K562 (cell line): ENCODE measurements around the gene AMPD3. TPM values are rescaled to one million over a fixed set of nuclear protein-coding genes. Genes with fewer than 3 reads are reported as not detected.

Experiments used
- CEBPG ChIP-seq, 3 experiments: fragments of 200-800 bp in 1 of 3; sonication (Bioruptor generic) in 1 of 3; sonication (generic) in 1 of 3; formaldehyde crosslinking in 1 of 3; IDR thresholded peaks in 2 of 3; conservative IDR thresholded peaks in 1 of 3; 2 replicates each; pipeline versions ENCODE4 v1.6.1 to v1.8.0; 2016 to 2022; ENCODE audit warnings: missing compliant biosample characterization in 2 of 3, missing genetic modification characterization in 2 of 3, mild to moderate bottlenecking in 1 of 3, missing genetic modification reagents in 1 of 3
- FOXA1 ChIP-seq: fragments of 450-650 bp; IDR thresholded peaks from 2 replicates; pipeline ENCODE4 v1.6.1; 2016; ENCODE audit warnings: mild to moderate bottlenecking, borderline replicate concordance
- FOXP1 ChIP-seq: sonication (generic); formaldehyde crosslinking; IDR thresholded peaks from 2 replicates; pipeline ENCODE4 v1.8.0; 2022; ENCODE audit warnings: mild to moderate bottlenecking, missing genetic modification reagents
- JUN ChIP-seq, 2 experiments: sonication (generic) in 1 of 2; formaldehyde crosslinking in 1 of 2; IDR thresholded peaks; 2 replicates each; pipeline versions ENCODE4 v1.6.1 to v1.8.0; 2012 to 2022; ENCODE audit warnings: borderline replicate concordance in 2 of 2, mild to moderate bottlenecking in 2 of 2, improper control_type of control experiment in 1 of 2, low read depth in 1 of 2, low read length in 1 of 2, missing genetic modification reagents in 1 of 2
- KDM5B ChIP-seq: fragments of 200-600 bp; sonication (generic); IDR thresholded peaks from 2 replicates; pipeline ENCODE4 v1.6.1; 2012; ENCODE audit warnings: low read depth, mild to moderate bottlenecking, moderate library complexity, low read length, control low read depth, inconsistent platforms; ENCODE audit not compliant: insufficient replicate concordance
- ZBTB7A ChIP-seq: IDR thresholded peaks from 2 replicates; pipeline ENCODE4 v1.6.1; 2011; ENCODE audit warnings: low read depth, mild to moderate bottlenecking, low read length, moderate library complexity, borderline replicate concordance; ENCODE audit not compliant: control insufficient read depth
- ZSCAN29 ChIP-seq: fragments of 450-650 bp; IDR thresholded peaks from 2 replicates; pipeline ENCODE4 v1.6.1; 2017
- polyA plus RNA-seq, 8 experiments: library from polyadenylated mRNA; depleted of rRNA in 4 of 8; stranded (reverse) in 5 of 8; unstranded in 3 of 8; fragments of >200 nt; fragmentation: Nextera tagmentation in 2 of 8; fragmentation: Illumina TruSeq in 1 of 8; extraction: Ambion mirVana in 2 of 8; extraction: Trizol in 1 of 8; gene quantifications; 2 replicates each; pipeline versions ENCODE4 v1.2.1 to v1.2.3, GENCODE V29; 2011 to 2014; ENCODE audit warnings: inconsistent platforms in 1 of 8, missing spikeins in 1 of 8
- total RNA-seq, 7 experiments: library from RNA; depleted of rRNA in 6 of 7; stranded (reverse); fragments of >200 nt in 6 of 7; fragmentation: Illumina TruSeq in 2 of 7; extraction: Trizol in 2 of 7; gene quantifications; 2 replicates each; pipeline versions ENCODE4 v1.2.1 to v1.2.3, GENCODE V29; 2011 to 2021; ENCODE audit warnings: low replicate concordance in 1 of 7
- TF ChIP-seq, protein P1 (sequence below), 2 experiments: fragments of 450-650 bp; IDR thresholded peaks; 2 replicates each; pipeline ENCODE4 v1.6.1; 2016; ENCODE audit warnings: mild to moderate bottlenecking in 2 of 2, borderline replicate concordance in 1 of 2, low read depth in 1 of 2, moderate library complexity in 1 of 2
- TF ChIP-seq, protein P2 (sequence below): IDR thresholded peaks from 2 replicates; pipeline ENCODE4 v1.6.1; 2011; ENCODE audit not compliant: insufficient read length; ENCODE audit errors: extremely low read depth
- TF ChIP-seq, protein P3 (sequence below): fragments of 200-800 bp; sonication (Bioruptor generic); IDR thresholded peaks from 2 replicates; pipeline ENCODE4 v1.6.1; 2016; ENCODE audit warnings: missing genetic modification characterization, missing compliant biosample characterization

Gene AMPD3
- total and polyA plus RNA-seq, 9 of the 15 experiments (the other 6 are each of a cell fraction or from before 2014, with no cell fraction given): 4.4 to 23.6 (median 11.2) TPM

DNA sequence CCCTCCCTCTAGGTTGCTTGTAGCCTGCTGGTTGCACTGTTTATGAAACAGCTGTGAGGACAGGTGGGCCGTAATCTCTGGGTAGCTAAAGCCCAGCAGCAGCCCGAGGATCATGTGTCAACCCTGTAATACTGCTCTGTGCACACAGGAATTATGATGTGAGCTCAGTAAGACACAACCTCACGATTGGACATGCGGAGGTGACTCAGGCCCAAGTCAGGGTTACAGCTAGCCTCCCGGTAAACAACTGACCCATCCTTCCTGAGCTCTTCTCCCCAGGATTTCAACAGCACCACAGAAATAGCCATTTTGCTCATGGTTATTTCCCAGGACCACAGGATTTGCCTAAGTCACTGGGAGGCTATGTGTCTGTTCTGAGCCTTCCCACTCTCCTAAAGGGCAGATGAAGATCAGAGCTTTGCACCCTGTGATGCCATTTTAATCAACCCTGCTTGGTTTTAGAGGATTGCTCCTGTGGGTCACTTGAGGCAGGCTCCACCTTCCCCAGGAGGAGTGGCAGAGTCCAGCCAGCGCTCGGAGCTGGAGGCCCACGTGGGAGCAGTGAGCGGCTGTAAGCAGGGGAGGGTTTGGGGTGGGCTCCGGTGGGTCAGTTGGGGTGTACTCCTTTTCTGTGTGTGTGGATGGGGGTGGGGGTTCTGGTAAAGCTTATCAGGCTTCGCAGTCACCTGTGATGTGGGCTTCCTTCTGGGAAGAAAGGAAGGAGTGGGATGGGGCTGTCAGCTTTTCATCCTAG is at the start of gene AMPD3 (continued):
- TF ChIP-seq, protein P1, sequence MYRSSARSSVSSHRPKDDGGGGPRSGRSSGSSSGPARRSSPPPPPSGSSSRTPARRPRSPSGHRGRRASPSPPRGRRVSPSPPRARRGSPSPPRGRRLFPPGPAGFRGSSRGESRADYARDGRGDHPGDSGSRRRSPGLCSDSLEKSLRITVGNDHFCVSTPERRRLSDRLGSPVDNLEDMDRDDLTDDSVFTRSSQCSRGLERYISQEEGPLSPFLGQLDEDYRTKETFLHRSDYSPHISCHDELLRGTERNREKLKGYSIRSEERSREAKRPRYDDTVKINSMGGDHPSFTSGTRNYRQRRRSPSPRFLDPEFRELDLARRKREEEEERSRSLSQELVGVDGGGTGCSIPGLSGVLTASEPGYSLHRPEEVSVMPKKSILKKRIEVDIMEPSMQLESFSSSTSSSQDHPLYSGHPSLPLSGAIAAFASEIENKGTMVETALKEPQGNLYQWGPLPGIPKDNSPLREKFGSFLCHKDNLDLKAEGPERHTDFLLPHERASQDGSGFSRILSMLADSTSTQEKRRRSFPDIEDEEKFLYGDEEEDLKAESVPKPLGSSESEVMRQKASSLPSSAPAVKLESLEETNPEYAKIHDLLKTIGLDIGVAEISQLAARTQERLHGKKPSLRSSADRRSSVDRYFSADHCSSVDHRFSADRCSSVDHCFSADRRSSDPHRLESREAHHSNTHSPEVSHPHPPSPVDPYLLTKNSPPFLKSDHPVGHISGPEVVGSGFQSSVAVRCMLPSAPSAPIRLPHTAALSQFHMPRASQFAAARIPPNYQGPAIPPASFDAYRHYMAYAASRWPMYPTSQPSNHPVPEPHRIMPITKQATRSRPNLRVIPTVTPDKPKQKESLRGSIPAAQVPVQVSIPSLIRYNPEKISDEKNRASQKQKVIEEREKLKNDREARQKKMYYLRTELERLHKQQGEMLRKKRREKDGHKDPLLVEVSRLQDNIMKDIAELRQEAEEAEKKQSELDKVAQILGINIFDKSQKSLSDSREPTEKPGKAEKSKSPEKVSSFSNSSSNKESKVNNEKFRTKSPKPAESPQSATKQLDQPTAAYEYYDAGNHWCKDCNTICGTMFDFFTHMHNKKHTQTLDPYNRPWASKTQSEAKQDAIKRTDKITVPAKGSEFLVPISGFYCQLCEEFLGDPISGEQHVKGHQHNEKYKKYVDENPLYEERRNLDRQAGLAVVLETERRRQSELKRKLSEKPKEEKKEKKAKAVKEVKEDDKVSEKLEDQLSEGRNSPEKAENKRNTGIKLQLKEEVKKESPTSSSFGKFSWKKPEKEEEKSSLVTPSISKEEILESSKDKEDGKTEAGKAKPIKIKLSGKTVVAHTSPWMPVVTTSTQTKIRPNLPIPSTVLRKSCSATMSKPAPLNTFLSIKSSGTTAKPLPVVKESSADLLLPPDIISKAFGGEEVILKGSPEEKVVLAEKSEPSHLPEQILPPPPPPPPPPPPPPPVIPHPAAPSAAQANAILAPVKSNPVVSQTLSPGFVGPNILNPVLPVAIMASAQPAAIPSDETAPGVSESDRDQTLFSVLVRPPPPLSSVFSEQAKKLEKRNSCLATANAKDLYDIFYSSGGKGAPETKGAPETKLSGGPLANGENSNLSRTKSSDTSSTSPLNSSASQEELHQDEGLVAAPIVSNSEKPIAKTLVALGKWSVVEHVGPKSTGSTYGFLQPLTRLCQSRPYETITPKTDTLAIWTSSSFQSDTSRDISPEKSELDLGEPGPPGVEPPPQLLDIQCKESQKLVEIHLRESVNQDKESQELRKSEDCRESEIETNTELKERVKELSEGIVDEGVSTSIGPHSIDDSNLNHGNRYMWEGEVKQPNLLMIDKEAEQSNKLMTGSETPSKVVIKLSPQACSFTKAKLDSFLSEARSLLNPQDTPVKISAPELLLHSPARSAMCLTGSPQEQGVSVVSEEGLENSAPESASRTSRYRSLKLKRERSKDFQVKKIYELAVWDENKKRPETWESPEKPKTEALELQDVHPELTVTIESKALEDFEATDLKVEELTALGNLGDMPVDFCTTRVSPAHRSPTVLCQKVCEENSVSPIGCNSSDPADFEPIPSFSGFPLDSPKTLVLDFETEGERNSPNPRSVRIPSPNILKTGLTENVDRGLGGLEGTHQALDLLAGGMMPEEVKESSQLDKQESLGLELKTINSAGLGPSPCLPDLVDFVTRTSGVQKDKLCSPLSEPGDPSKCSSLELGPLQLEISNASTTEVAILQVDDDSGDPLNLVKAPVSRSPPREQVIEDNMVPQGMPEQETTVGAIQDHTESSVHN (IDR thresholded peaks at IDR 0.05; ENCODE audit: borderline replicate concordance in 1 of 2, low read depth in 1 of 2): no peak
- TF ChIP-seq, protein P2, sequence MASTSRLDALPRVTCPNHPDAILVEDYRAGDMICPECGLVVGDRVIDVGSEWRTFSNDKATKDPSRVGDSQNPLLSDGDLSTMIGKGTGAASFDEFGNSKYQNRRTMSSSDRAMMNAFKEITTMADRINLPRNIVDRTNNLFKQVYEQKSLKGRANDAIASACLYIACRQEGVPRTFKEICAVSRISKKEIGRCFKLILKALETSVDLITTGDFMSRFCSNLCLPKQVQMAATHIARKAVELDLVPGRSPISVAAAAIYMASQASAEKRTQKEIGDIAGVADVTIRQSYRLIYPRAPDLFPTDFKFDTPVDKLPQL: peak; percentile 46
- TF ChIP-seq FOXP1 (CRISPR knock-in tag) (0 out of 2 replicates have a peak, but pooled peaks have one; percentile 46), ZSCAN29 (no peak), FOXA1 (no peak), ZBTB7A (peak; percentile 63; the same call in 1 of the 2 replicates), KDM5B (peak; percentile 83), CEBPG (CRISPR knock-in tag; IDR thresholded peaks at IDR 0.05) (no peak), CEBPG (tag; conservative IDR thresholded peaks at IDR 0.05 in 1 of 2, IDR thresholded peaks at IDR 0.05 in 1 of 2) (peak in 1 of 2 experiments; percentile 40; a peak in 1 of 4 replicates), JUN (IDR thresholded peaks at IDR 0.05; ENCODE audit: borderline replicate concordance, low read depth, low read length) (0 out of 2 replicates have a peak, but pooled peaks have one; percentile 16), JUN (CRISPR knock-in tag; IDR thresholded peaks at IDR 0.05; ENCODE audit: borderline replicate concordance) (no peak)
- TF ChIP-seq, protein P3, sequence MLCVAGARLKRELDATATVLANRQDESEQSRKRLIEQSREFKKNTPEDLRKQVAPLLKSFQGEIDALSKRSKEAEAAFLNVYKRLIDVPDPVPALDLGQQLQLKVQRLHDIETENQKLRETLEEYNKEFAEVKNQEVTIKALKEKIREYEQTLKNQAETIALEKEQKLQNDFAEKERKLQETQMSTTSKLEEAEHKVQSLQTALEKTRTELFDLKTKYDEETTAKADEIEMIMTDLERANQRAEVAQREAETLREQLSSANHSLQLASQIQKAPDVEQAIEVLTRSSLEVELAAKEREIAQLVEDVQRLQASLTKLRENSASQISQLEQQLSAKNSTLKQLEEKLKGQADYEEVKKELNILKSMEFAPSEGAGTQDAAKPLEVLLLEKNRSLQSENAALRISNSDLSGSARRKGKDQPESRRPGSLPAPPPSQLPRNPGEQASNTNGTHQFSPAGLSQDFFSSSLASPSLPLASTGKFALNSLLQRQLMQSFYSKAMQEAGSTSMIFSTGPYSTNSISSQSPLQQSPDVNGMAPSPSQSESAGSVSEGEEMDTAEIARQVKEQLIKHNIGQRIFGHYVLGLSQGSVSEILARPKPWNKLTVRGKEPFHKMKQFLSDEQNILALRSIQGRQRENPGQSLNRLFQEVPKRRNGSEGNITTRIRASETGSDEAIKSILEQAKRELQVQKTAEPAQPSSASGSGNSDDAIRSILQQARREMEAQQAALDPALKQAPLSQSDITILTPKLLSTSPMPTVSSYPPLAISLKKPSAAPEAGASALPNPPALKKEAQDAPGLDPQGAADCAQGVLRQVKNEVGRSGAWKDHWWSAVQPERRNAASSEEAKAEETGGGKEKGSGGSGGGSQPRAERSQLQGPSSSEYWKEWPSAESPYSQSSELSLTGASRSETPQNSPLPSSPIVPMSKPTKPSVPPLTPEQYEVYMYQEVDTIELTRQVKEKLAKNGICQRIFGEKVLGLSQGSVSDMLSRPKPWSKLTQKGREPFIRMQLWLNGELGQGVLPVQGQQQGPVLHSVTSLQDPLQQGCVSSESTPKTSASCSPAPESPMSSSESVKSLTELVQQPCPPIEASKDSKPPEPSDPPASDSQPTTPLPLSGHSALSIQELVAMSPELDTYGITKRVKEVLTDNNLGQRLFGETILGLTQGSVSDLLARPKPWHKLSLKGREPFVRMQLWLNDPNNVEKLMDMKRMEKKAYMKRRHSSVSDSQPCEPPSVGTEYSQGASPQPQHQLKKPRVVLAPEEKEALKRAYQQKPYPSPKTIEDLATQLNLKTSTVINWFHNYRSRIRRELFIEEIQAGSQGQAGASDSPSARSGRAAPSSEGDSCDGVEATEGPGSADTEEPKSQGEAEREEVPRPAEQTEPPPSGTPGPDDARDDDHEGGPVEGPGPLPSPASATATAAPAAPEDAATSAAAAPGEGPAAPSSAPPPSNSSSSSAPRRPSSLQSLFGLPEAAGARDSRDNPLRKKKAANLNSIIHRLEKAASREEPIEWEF (CRISPR knock-in tag): no peak
